Stimulated activated effector memory CD8-positive, alpha-beta T cell treated with anti-CD3 and anti-CD28 coated beads, Interleukin-12 subunit alpha, Interleukin-12 subunit beta, amount 100 ng/mL, for 72 hours (primary cell): ENCODE data around the gene FES.

Source experiments
- ATAC-seq: fragments of 150-1000 bp; cut with Tn5 transposase; 2 replicates; pipeline ENCODE4 v1.10.0; 2021
- DNase-seq, 2 donors: peaks; one replicate each; pipeline ENCODE4 v3.0.0; 2021 to 2022; ENCODE audit warnings: low spot score in 2 of 2
- H3K27ac Mint-ChIP-seq: one replicate; pipeline ENCODE4 v1.8.0; 2022; ENCODE audit warnings: mild to moderate bottlenecking, mixed read lengths
- H3K36me3 Mint-ChIP-seq: one replicate; pipeline ENCODE4 v1.8.0; 2022; ENCODE audit warnings: mild to moderate bottlenecking, mixed read lengths
- H3K4me1 Mint-ChIP-seq: one replicate; pipeline ENCODE4 v1.8.0; 2022; ENCODE audit warnings: mixed read lengths
- H3K4me3 Mint-ChIP-seq: one replicate; pipeline ENCODE4 v1.8.0; 2022; ENCODE audit warnings: mild to moderate bottlenecking, mixed read lengths
- H3K9me3 Mint-ChIP-seq: one replicate; pipeline ENCODE4 v1.8.0; 2022; ENCODE audit warnings: mixed read lengths

Gene FES

GRCh38 chr15:90855139-90855538 is 29.2 kb upstream of the FES start:
- H3K27ac Mint-ChIP-seq, result peak overlapping the region; percentile 98
- ATAC-seq (no peak), DNase-seq (no peak)
- H3K36me3 Mint-ChIP-seq, result peaks cover 41% of the 10 kb centered on the region
- peak overlapping the region; percentile 8 for H3K4me3 Mint-ChIP-seq
- H3K9me3 Mint-ChIP-seq, result no peaks in the 10 kb centered on the region
- H3K4me1 Mint-ChIP-seq, result peaks cover 89% of the 10 kb centered on the region

- Mint-ChIP-seq H3K9me3 (no peaks in the 10 kb centered on the region), H3K27ac (peak overlapping the region; percentile 98), H3K36me3 (peaks cover 19% of the 10 kb centered on the region), H3K4me3 (peak overlapping the region; percentile 8), H3K4me1 (peaks cover 70% of the 10 kb centered on the region)
- DNase-seq (no peak), ATAC-seq (no peak)
Measured at GRCh38 chr15:90857337-90857736, 27.0 kb upstream of the FES start.

GRCh38 chr15:90857883-90858443 is 26.3 kb upstream of the FES start:
- ATAC-seq (no peak), DNase-seq (no peak)
- H3K9me3 Mint-ChIP-seq, result no peaks in the 10 kb centered on the region
- peaks cover 65% of the 10 kb centered on the region for H3K4me1 Mint-ChIP-seq
- peaks cover 12% of the 10 kb centered on the region for H3K36me3 Mint-ChIP-seq
- peak overlapping the region; percentile 98 for H3K27ac Mint-ChIP-seq
- H3K4me3 Mint-ChIP-seq, result peak overlapping the region; percentile 8

- no peak for DNase-seq
- peak overlapping the region; percentile 77 for H3K27ac Mint-ChIP-seq
- ATAC-seq, result no peak
- H3K4me1 Mint-ChIP-seq, result peaks cover 62% of the 10 kb centered on the region
- peaks cover 3% of the 10 kb centered on the region for H3K36me3 Mint-ChIP-seq
- H3K4me3 Mint-ChIP-seq, result no peak overlapping the region
- H3K9me3 Mint-ChIP-seq, result no peaks in the 10 kb centered on the region
Measured at GRCh38 chr15:90859234-90860131, 24.8 kb upstream of the FES start.

GRCh38 chr15:90860450-90860849 is 23.9 kb upstream of the FES start:
- no peak overlapping the region for H3K4me3 Mint-ChIP-seq
- no peak for DNase-seq
- peaks cover 53% of the 10 kb centered on the region for H3K4me1 Mint-ChIP-seq
- H3K36me3 Mint-ChIP-seq, result no peaks in the 10 kb centered on the region
- no peaks in the 10 kb centered on the region for H3K9me3 Mint-ChIP-seq
- ATAC-seq, result no peak
- H3K27ac Mint-ChIP-seq, result no peak overlapping the region

- no peaks in the 10 kb centered on the region for H3K9me3 Mint-ChIP-seq
- H3K36me3 Mint-ChIP-seq, result no peaks in the 10 kb centered on the region
- H3K27ac Mint-ChIP-seq, result no peak overlapping the region
- ATAC-seq (peak; percentile 50), DNase-seq (no peak)
- no peak overlapping the region for H3K4me3 Mint-ChIP-seq
- H3K4me1 Mint-ChIP-seq, result peaks cover 53% of the 10 kb centered on the region
Measured at GRCh38 chr15:90860942-90861675, 23.2 kb upstream of the FES start.

GRCh38 chr15:90862487-90862886 is 21.8 kb upstream of the FES start:
- H3K36me3 Mint-ChIP-seq, result no peaks in the 10 kb centered on the region
- no peak overlapping the region for H3K4me3 Mint-ChIP-seq
- ATAC-seq, result no peak
- no peak for DNase-seq
- H3K9me3 Mint-ChIP-seq, result no peaks in the 10 kb centered on the region
- H3K4me1 Mint-ChIP-seq, result peaks cover 47% of the 10 kb centered on the region
- H3K27ac Mint-ChIP-seq, result no peak overlapping the region

- no peak for DNase-seq
- Mint-ChIP-seq H3K4me3 (peak overlapping the region; percentile 17), H3K9me3 (no peaks in the 10 kb centered on the region), H3K27ac (peak overlapping the region; percentile 34), H3K4me1 (peaks cover 45% of the 10 kb centered on the region), H3K36me3 (no peaks in the 10 kb centered on the region)
- ATAC-seq, result no peak
Measured at GRCh38 chr15:90862964-90863778, 21.1 kb upstream of the FES start.

GRCh38 chr15:90863987-90864386 is 20.3 kb upstream of the FES start:
- Mint-ChIP-seq H3K36me3 (peaks cover 4% of the 10 kb centered on the region), H3K27ac (peak overlapping the region; percentile 34), H3K4me3 (peak overlapping the region; percentile 17), H3K9me3 (no peaks in the 10 kb centered on the region), H3K4me1 (peaks cover 52% of the 10 kb centered on the region)
- peak; percentile 86 for ATAC-seq
- DNase-seq, result no peak

- peak; percentile 42 for ATAC-seq
- Mint-ChIP-seq H3K36me3 (peaks cover 4% of the 10 kb centered on the region), H3K27ac (peak overlapping the region; percentile 34), H3K4me3 (no peak overlapping the region), H3K4me1 (peaks cover 52% of the 10 kb centered on the region), H3K9me3 (no peaks in the 10 kb centered on the region)
- no peak for DNase-seq
Measured at GRCh38 chr15:90864507-90864906, 19.8 kb upstream of the FES start.

- DNase-seq (no peak), ATAC-seq (no peak)
- H3K4me1 Mint-ChIP-seq, result peaks cover 58% of the 10 kb centered on the region
- peak overlapping the region; percentile 6 for H3K27ac Mint-ChIP-seq
- H3K36me3 Mint-ChIP-seq, result peaks cover 12% of the 10 kb centered on the region
- H3K9me3 Mint-ChIP-seq, result no peaks in the 10 kb centered on the region
- H3K4me3 Mint-ChIP-seq, result no peak overlapping the region
Measured at GRCh38 chr15:90865702-90866101, 18.6 kb upstream of the FES start.

- Mint-ChIP-seq H3K4me1 (peaks cover 60% of the 10 kb centered on the region), H3K36me3 (peaks cover 18% of the 10 kb centered on the region), H3K9me3 (no peaks in the 10 kb centered on the region), H3K27ac (peak overlapping the region; percentile 6), H3K4me3 (no peak overlapping the region)
- ATAC-seq (no peak), DNase-seq (no peak)
Measured at GRCh38 chr15:90866161-90866715, 18.1 kb upstream of the FES start.

GRCh38 chr15:90866800-90867199 is 17.5 kb upstream of the FES start:
- H3K4me1 Mint-ChIP-seq, result peaks cover 60% of the 10 kb centered on the region

GRCh38 chr15:90868261-90868689 is 16.0 kb upstream of the FES start, which contains the start of gene FURIN:
Gene FURIN (plus strand): TSS chr15:90868588. CDS start chr15:90875741, 7,153 bp downstream.
- DNase-seq (no peak), ATAC-seq (no peak)
- no peaks in the 10 kb centered on the region for H3K9me3 Mint-ChIP-seq
- peaks cover 33% of the 10 kb centered on the region for H3K36me3 Mint-ChIP-seq
- H3K4me3 Mint-ChIP-seq, result peak within 1 kb of the TSS; percentile 87
- peaks cover 55% of the 10 kb centered on the region for H3K4me1 Mint-ChIP-seq
- peak within 1 kb of the TSS; percentile 95 for H3K27ac Mint-ChIP-seq

More at GRCh38 chr15:90866800-90867199, 17.5 kb upstream of the FES start:
- H3K36me3 Mint-ChIP-seq, result peaks cover 19% of the 10 kb centered on the region
- ATAC-seq, result no peak
- H3K27ac Mint-ChIP-seq, result no peak overlapping the region
- no peak overlapping the region for H3K4me3 Mint-ChIP-seq
- no peak for DNase-seq
- H3K9me3 Mint-ChIP-seq, result no peaks in the 10 kb centered on the region
